HT-29 (cell line): Measurements from ENCODE around the gene UBE2N. TPM values are rescaled to one million over a fixed set of nuclear protein-coding genes. Genes with fewer than 3 reads are reported as not detected.
"Not testable (repeated sequence)": the region's sequence is repeated elsewhere in the genome, so short reads cannot be mapped to it uniquely, and the experiment has no call there.

ENCODE experiments used
- DNase-seq: peaks from one replicate; pipeline ENCODE4 v3.0.0-alpha.2; 2015; ENCODE audit warnings: low spot score
- total RNA-seq: library from RNA; depleted of rRNA; stranded (reverse); fragments of >200 nt; shearing (Covaris generic); gene quantifications from 2 replicates; pipeline ENCODE4 v1.2.3, GENCODE V29; 2014

Gene UBE2N
- total RNA-seq, 1 experiment from 2014 or later: 179 TPM

- DNase-seq: no peak
Observed at GRCh38 chr12:93443576-93443975, 1.8 kb upstream of the UBE2N start.

- peak; percentile 29 for DNase-seq
Observed at GRCh38 chr12:93442411-93443340, 929 bp upstream of the UBE2N start.

DNA sequence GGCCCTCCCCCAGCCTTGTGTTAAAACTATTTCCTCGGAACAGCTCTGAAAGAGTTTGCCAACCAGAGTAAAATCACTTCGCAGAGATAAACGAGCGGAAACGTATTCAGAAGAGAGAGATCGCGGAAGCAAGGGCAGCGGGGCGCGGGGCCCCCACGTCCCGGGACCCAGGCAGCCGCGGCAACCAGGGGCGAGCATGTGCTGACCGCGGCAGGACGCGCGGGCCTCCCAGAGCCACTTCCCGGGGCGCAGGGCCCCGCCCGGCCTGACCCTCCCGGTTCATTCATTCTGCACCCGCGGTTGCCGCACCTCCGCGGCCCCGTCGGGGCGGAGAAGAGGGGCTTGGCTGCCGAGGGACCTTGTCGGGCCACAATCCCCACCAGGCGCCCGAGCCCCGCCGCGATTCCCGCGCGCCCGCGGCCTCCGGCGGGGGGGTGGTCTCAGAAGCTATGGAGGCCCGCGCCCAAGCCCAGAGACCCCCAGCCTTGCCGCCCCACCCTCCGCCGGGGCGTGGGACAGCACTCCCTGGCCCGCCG lies 598 bp downstream of the UBE2N start:
- DNase-seq: peak; percentile 39

DNA sequence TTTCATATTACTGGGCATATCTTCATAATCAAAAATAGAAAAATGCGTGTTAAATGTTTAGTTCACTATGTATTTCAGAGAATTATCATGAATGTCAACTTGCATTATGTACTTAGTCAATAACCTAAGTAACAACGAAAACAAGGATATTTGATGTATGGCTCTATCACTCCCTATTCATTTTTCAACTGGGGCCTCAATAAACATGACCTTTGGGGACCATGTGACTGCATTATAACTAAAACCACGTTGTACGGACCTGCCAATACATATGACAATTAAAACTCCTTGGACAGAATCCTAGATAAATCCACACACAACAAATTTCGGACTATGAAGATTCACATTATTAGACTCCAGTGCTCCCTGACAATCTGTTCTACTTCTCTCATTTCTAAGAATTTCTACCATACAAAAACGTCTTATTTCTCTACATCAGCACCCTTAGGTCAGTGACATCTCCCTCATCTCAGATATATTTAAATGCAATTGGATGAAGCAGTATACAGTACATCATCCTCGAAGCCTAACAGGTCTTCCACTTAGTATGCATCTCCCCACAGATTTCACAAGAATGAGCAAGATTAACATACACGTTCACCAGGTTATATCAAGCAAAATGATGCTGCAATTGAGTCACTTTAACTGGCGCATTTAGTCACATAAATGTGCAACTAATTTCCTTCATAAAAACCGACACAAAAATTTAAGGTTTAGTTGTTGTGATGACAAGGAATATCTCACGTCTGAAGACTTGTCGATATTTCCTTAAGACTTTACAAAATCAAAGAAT lies 1.5 kb downstream of the UBE2N start:
- DNase-seq: peak; percentile 17

DNA sequence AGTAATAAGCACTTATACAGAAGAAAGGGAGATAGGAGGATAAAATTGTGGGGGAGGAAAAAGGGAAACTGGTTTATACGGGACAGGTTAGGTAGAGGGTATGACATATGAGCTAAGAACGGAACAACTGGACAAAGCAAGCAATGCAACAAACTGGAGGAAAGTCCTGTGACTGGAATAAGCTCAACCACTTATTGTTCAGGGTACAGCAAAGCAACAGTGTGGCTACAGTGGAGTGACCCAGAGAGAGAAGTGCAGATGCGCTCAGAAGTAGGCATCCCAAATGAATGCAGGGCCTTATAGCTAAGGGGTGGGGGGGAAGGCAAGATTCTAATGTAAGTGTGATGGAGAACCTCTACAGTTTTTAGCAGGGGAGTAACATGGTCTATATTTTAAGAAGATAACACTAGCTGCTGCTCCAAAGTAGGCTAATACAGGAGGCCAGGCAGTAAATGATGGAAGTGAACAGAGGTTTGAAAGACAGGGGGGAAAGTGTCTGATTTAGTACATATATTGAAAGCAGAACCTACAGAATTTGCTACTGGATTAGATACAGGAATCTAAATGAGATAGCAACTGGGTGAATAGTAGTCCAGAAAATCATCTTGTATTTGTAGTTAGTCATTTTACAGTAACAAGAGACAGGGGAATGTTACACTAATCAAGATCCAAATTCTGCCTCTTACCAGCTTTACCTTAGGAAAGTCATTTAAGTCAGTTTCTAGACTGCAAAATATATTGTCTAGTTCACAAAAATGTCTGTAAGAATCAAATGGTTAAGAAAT lies 3.3 kb downstream of the UBE2N start:
- no peak for DNase-seq

GRCh38 chr12:93434256-93434865 lies 7.4 kb downstream of the UBE2N start:
- DNase-seq: no peak

DNA sequence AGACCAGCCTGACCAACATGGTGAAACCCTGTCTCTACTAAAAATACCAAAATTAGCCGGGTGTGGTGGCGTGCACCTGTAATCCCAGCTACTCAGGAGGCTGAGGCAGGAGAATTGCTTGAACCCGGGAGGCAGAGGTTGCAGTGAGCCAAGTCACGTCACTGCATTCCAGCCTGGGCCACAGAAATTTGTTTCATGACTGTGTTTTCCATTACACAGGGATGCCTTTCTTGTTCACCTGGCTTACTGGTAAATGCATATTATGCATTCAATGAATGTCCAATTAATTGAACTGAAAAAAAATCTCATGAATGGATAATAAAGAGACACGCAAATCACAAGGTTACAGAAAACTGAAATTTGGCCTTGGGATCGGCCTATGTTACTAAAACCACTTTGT lies 9.7 kb downstream of the UBE2N start:
- not testable (repeated sequence) for DNase-seq

DNA sequence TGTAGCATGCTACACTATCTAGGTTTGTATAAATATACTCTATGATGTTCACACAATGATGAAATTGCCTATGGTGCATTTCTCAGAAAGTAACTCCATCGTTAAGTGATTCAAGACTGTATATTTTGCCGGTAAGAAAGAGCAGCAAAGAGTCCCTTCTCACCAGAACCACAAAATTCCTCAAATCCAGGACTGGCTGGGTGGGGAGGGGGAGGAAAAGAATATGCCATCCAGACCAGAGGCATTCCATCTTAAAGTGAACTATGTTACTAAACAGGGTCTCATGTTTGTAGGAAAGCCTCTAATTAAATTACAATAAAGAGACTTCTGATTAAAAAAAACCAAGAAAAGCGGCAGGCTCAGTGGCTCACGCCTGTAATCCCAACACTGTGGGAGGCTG lies 11.5 kb downstream of the UBE2N start:
- no peak for DNase-seq

GRCh38 chr12:93429852-93430251 lies 11.9 kb downstream of the UBE2N start:
- no peak for DNase-seq

GRCh38 chr12:93429448-93429847 lies 12.3 kb downstream of the UBE2N start:
- DNase-seq: no peak

DNA sequence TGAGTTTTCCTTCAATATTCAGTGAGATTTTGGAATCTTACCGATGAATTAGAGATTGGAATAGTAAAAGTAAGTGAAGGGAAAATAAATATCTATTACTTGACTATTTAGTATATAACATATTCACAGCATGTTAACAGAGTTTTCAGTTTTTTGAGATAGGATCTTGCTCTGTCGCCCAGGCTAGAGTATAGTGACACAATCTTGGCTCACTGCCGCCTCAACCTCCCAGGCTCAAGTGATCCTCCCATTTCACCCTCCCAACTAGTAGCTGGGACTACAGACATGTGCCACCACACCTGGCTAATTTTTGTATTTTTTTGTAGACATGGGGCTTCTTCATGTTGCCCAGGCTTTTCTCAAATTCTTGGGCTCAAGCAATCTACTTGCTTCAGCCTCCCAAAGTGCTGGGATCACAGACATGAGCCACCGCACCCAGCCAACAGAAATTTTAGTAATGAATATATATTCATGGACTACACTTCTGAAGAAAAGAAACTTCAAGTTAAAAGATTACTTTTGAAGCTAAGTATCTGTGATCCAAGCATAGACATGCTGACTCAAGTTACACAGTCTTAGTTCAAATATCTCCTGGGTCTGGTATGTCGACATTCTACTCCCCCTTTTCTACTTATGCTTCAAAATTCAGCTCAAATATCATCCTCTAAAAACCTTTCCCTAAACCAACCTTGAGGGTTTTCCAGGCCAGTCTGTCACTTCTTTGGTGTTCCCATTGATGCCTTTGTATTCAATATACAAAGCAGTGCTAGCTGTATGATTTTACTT lies 13.8 kb downstream of the UBE2N start:
- no peak for DNase-seq

- no peak for DNase-seq
Observed at GRCh38 chr12:93426412-93426805, 15.3 kb downstream of the UBE2N start.

- no peak for DNase-seq
Observed at GRCh38 chr12:93425736-93426411, 15.9 kb downstream of the UBE2N start.

- no peak for DNase-seq
Observed at GRCh38 chr12:93422050-93422449, 19.7 kb downstream of the UBE2N start.

DNA sequence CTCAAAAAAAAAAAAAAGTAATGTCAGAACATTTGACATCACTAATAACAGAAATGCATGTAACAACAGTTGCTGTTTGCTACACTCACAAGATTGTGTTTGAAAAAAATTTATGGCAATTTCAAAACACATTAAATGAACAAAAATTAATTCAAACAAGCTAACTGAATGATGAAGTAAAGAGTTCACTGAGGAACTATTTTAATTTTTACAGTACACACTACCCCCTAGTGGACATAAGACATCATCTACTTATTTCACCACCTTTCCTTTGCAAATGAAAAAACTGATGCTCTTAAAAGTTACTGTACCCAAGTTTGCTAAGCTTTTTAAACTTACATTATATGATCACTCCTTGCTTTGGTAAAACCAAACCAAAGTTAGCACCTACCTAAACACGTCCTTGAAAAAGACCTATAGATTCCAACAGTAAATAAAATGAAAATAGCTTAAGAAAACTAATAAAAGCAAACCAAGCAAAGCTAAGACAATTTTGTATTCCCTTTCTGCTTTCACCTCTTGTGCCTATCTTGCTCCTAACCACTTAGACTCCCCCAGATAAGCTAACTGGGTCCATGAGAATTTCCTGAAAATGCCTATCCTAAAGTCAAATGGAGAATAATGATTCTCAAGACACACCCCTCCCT lies 22.2 kb downstream of the UBE2N start:
- DNase-seq: peak; percentile 59

GRCh38 chr12:93417967-93418480 lies 23.7 kb downstream of the UBE2N start:
- no peak for DNase-seq

DNA sequence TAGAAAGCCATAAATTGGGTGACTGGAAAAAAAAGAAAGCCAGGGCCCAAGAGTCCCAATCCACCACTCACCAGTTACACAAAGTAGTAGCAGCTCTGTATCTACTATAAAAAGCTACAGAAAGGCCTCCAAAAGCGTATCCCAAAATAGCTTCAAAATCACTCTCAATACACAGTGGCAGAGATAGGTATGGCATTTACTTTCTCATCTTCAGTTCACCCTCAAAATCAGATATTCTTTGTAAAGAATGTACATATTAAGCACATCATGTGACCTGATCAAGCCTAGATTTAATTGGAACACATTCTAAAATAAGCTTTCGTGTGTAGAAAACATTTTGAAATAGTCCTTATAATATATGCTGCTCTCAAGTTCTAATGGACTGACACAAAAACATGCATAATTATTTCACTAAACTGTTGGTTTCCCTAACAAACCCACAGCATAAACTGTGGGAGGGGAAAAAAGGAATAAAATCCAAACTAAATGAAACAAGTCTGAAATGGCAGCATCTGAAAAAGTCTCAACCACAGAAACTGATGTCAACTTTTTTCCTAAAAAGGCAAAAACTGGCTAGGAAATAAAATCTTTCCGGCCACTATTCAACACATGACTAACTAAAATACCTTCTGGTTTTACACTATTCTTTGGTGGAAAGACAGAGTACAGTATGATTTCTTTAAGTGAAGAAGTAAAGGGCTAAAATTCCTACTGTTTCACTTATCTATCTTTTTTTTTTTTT lies 25.9 kb downstream of the UBE2N start:
- no peak for DNase-seq

DNA sequence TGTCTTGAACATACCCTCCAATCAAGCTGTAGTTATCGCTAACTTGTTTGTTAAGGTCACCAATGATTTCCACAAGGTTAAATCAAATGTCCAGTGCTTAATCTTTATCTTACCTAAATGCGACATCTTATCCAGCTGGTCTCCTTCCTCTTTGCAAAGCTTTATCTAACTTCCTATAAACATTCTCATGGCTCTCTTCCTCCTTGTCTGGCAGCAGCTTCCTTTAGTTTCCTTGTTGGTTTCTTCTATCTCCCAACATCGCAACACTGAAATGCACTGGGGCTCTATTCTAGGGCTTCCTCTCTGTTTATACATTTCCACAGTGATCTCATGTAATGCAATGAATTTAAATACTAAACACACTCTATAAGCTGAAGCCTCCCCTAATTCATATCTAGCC lies 28.7 kb downstream of the UBE2N start:
- no peak for DNase-seq
